ENCODE results near the gene GPR158. TPM values are rescaled to one million over a fixed set of nuclear protein-coding genes. Genes with fewer than 3 reads are reported as not detected.

GPR158 gene
- total RNA-seq, 1 donor from 2014 or later = 0.21 TPM

DNA sequence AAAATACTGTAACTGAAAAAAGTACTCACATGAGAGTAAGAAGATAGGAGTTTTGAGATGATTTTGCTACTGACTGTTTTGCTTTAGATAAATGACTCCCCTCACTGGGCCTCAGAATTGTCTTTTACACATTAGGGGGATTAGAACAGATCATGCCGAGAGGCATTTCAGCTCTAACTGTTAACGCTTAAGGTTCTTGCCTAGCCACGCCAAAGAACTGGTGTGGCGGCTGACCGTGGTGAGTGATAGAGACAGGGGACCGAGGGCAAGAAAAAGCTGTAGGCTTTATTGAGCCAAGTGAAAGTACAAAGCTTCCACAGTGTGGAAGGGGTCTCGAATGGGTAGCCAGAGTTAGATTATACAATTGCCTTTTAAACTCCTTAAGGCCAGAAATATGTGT lies 390.8 kb downstream of the GPR158 start:
- no peak for DNase-seq (ENCODE audit: low spot score)

DNA sequence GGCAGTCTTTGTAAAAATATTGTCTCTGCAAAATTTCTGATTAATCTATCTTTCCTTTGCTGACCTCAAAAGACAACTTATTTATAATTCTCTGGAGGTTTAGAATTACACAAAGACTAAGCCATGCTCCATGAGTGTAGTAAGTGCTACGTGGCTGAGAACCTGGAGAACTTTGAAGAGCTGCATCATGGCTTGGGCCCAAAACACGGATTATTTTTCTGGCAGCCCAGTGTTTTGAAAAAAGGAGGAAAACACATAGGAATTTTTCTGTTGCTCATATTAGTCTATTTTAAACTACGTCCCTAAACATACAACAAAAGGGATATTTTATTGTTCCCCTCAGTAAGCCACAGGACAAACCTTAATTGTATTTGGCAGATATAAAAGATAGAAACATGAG lies 398.5 kb downstream of the GPR158 start:
- DNase-seq (ENCODE audit: low spot score) = no peak

DNA sequence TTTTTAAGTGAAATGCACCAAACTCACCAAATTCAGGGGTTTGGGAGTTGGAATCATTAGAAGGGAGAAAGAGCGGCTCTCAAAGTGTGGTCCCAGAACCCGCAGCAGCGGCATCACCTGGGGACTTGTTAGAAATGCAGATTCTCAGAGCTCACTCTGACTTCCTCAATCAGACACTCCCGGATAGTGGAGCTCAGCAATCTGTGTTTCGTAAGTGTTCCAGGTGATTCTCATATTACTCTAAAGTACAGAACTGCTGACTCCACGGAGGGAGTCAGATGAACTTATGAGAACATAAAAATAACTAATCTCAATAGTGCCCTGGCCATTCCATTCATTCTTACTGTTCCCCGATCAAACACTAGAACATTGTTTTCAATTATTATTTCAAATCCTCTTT lies 400.5 kb downstream of the GPR158 start:
- no peak for DNase-seq (ENCODE audit: low spot score)

DNA sequence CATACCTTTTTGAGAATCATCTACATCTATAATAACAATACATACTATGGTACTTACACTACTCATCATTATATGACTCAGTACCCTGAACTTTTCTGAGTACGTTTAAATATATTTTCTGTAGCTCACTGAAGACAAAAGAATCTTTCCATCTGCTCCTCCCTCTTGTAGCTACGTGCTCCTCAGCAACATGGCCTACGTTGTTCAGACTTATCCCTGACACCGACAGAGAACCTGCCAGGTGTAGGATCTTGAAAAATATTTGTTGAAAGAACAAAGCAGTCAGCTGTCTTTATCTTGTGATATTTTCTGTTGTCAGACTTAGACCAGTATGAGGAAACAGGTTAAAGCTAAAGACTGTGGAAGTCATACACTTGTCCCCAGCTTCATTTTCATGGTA lies 403.3 kb downstream of the GPR158 start:
- DNase-seq (ENCODE audit: low spot score) = no peak

GRCh38 chr10:25582961-25583360 lies 408.2 kb downstream of the GPR158 start:
- no peak for DNase-seq (ENCODE audit: low spot score)

GRCh38 chr10:25600651-25601050 lies 425.9 kb downstream of the GPR158 start:
- DNase-seq (ENCODE audit: low spot score) = no peak

GRCh38 chr10:25604591-25604990 lies 429.8 kb downstream of the GPR158 start:
- no peak for DNase-seq (ENCODE audit: low spot score)

GRCh38 chr10:25614652-25615051 lies 439.9 kb downstream of the GPR158 start:
- DNase-seq (ENCODE audit: low spot score) = no peak

DNA sequence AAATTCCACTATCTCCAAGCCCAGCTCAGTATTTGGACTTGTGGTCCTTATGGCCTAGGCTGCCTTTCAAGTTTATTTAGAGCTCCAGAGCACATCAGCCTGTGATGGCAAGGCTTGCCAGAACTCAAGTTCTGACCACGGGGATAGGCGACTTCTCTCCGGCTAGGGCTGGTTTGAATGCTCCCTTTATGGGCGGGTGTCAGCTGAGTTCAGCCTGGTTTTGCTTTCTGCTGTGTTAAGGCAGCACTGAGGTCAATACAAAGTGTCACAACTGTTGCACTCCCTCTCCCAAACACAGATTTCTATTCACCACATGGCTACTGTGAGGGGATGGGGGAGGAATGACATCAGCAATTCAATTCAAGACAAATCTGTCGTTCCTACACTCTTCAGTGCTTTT lies 441.1 kb downstream of the GPR158 start:
- no peak for DNase-seq (ENCODE audit: low spot score)

DNA sequence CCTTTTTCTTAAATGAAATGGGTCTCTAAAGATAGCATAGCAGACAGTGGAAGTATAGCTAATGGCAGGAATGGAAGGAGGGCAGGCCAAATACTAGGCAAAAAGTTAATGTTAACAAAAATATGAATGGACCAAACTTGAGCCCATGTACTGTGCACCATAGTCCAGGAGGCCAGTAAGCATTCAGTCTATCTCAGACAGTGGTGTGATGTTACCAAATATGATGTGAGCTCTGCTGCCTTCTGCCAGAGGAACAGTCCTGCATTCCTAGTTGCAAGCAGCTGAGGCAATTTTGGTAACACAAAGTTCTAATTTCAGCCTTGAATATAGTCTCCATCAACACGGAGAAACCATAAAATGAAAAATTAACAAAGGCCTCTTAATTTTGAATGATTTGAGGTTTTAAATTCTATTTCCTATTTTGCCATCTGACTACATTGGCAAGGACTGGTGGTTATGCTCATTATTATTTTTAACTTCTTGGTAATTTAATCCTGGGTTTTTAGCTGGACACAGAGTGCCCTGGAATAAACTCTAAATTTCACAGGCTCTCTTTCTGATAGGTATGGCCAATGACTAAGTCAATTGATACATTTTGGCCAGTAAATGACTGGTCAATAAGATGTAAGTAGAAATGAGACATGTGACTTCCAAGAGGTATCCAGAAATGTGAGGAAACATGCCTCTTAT lies 442.2 kb downstream of the GPR158 start:
- no peak for DNase-seq (ENCODE audit: low spot score)

GRCh38 chr10:25627606-25628005 lies 452.8 kb downstream of the GPR158 start:
- no peak for DNase-seq (ENCODE audit: low spot score)

DNA sequence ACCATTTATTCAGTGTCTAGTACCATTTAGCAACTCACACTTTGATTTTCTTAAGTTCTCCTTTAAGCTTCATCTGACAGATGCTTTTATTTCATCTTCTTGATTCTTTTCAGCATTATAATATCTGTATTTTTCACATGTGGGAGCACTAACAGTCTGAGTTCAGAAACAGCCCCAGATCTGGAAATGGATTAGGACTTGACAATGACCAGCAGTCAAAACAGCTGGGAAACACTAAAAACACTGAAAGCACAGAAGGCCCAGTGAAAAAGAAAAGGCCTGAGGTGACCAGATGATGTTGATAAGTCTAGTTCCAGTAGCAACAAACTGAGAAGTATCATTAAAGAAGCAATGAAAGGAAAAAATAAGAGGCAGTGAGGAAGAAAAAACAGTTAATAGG lies 454.5 kb downstream of the GPR158 start:
- DNase-seq (ENCODE audit: low spot score) = no peak

GRCh38 chr10:25631471-25631870 lies 456.7 kb downstream of the GPR158 start:
- DNase-seq (ENCODE audit: low spot score) = no peak

GRCh38 chr10:25632802-25633201 lies 458.0 kb downstream of the GPR158 start:
- no peak for DNase-seq (ENCODE audit: low spot score)

GRCh38 chr10:25633542-25633941 lies 458.7 kb downstream of the GPR158 start:
- no peak for DNase-seq (ENCODE audit: low spot score)

GRCh38 chr10:25639646-25640045 lies 464.8 kb downstream of the GPR158 start:
- no peak for DNase-seq (ENCODE audit: low spot score)

GRCh38 chr10:25641595-25641994 lies 466.8 kb downstream of the GPR158 start:
- DNase-seq (ENCODE audit: low spot score) = no peak

GRCh38 chr10:25642721-25643120 lies 467.9 kb downstream of the GPR158 start:
- DNase-seq (ENCODE audit: low spot score) = no peak

GRCh38 chr10:25646371-25646770 lies 471.6 kb downstream of the GPR158 start:
- DNase-seq (ENCODE audit: low spot score) = no peak

DNA sequence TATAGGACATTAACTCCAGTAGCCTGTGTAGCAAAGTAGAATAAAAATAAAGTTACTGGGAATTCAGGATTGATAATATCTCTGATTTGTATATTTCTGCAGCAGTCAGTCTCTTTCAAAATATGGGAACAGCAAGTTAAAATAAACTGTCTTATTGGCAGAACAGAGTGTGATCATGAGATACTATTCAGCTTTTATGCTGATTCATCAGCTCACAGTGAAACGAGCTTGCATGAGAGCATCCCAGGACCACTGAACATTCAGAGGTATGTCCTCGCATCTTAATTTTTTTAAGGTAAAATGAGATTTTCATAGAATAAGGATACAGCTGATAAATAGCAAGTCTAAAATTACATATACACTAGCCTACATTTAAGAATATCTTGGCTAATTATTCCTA lies 476.7 kb downstream of the GPR158 start:
- DNase-seq (ENCODE audit: low spot score) = no peak
